Transverse colon (tissue), 4 donors: ENCODE data around the gene PITPNM1.
"Not testable (repeated sequence)": the region's sequence is repeated elsewhere in the genome, so short reads cannot be mapped to it uniquely, and the experiment has no call there.

Experiments used
- CTCF ChIP-seq, 5 experiments: fragments of 200-600 bp in 3 of 5; fragments of 450-650 bp in 2 of 5; sonication (generic) in 3 of 5; IDR thresholded peaks; 1 replicate in 2 of 5; 2 replicates in 3 of 5; pipeline ENCODE4 v1.5.1; 2016 to 2017; ENCODE audit warnings: antibody characterized with exemption in 5 of 5, inconsistent platforms in 3 of 5, mild to moderate bottlenecking in 2 of 5, moderate library complexity in 1 of 5
- POLR2A ChIP-seq: fragments of 450-650 bp; IDR thresholded peaks from one replicate; pipeline ENCODE4 v1.6.1; 2016; ENCODE audit warnings: antibody characterized with exemption, mild to moderate bottlenecking, moderate library complexity
- POLR2AphosphoS5 ChIP-seq, 3 donors: sonication (generic); formaldehyde crosslinking; IDR thresholded peaks; one replicate each; pipeline ENCODE4 v1.6.1; 2016; ENCODE audit warnings: antibody characterized with exemption in 3 of 3

GRCh38 chr11:67476692-67477091 is 28.5 kb downstream of the PITPNM1 start:
- TF ChIP-seq CTCF (IDR thresholded peaks at IDR 0.05); POLR2A; POLR2AphosphoS5 (IDR thresholded peaks at IDR 0.05): not testable (repeated sequence)
